Testis (tissue), 2 donors: ENCODE results near the gene EYA3.

Experiments
- CTCF ChIP-seq, 3 experiments: fragments of 450-650 bp in 2 of 3; fragments of 200-600 bp in 1 of 3; sonication (generic) in 1 of 3; IDR thresholded peaks; one replicate each; pipeline ENCODE4 v1.5.1; 2016 to 2019; ENCODE audit warnings: antibody characterized with exemption in 3 of 3, mild to moderate bottlenecking in 2 of 3, moderate library complexity in 1 of 3
- POLR2A ChIP-seq: fragments of 450-650 bp; IDR thresholded peaks from one replicate; pipeline ENCODE4 v1.6.1; 2017; ENCODE audit warnings: antibody characterized with exemption, mild to moderate bottlenecking, moderate library complexity

GRCh38 chr1:28087614-28088167 lies 719 bp downstream of the EYA3 start:
- no peak for TF ChIP-seq POLR2A
- no peak for TF ChIP-seq CTCF (IDR thresholded peaks at IDR 0.05)
